GM12873 (cell line): ENCODE results near the gene NWD2.

ENCODE experiments used
- CTCF ChIP-seq: IDR thresholded peaks from 2 replicates; pipeline ENCODE4 v1.5.1; 2012; ENCODE audit warnings: low read depth, mild to moderate bottlenecking, moderate library complexity, low read length, control low read depth; ENCODE audit not compliant: insufficient read depth; ENCODE audit errors: missing control alignments

NWD2 gene

GRCh38 chr4:37470245-37470644 lies 225.7 kb downstream of the NWD2 start:
- no peak for TF ChIP-seq CTCF

- TF ChIP-seq CTCF: no peak
These were observed 226.6 kb downstream of the NWD2 start for GRCh38 chr4:37471093-37471492.

GRCh38 chr4:37471971-37472370 lies 227.4 kb downstream of the NWD2 start:
- no peak for TF ChIP-seq CTCF

GRCh38 chr4:37473807-37474206 lies 229.3 kb downstream of the NWD2 start:
- TF ChIP-seq CTCF: no peak

- no peak for TF ChIP-seq CTCF
These were observed 230.5 kb downstream of the NWD2 start for GRCh38 chr4:37475087-37475486.

- TF ChIP-seq CTCF: no peak
These were observed 231.2 kb downstream of the NWD2 start for GRCh38 chr4:37475776-37476175.

- TF ChIP-seq CTCF: no peak
These were observed 231.7 kb downstream of the NWD2 start for GRCh38 chr4:37476256-37476655.
